Fibroblast of lung (primary cell): Measurements from ENCODE around the gene ENTREP3. TPM values are rescaled to one million over a fixed set of nuclear protein-coding genes. Genes with fewer than 3 reads are reported as not detected.

Experiments used
- DNase-seq, 2 donors: peaks; one replicate each; pipeline versions ENCODE4 v3.0.0 to v3.0.0-alpha.2; 2010; ENCODE audit warnings: low read depth in 2 of 2
- H2AFZ ChIP-seq: 2 replicates; pipeline ENCODE4 v1.5.1; 2012; ENCODE audit warnings: low read length, control low read depth, inconsistent platforms
- H3K27ac ChIP-seq: 2 replicates; pipeline ENCODE4 v1.5.1; 2011; ENCODE audit warnings: low read length, control low read depth; ENCODE audit not compliant: insufficient read depth
- H3K27me3 ChIP-seq: 2 replicates; pipeline ENCODE4 v1.5.1; 2011; ENCODE audit warnings: mild to moderate bottlenecking, low read length; ENCODE audit not compliant: control insufficient read depth, insufficient read depth
- H3K36me3 ChIP-seq: 2 replicates; pipeline ENCODE4 v1.5.1; 2011; ENCODE audit warnings: low read length; ENCODE audit not compliant: control insufficient read depth, insufficient read depth
- H3K4me1 ChIP-seq: 2 replicates; pipeline ENCODE4 v1.5.1; 2011; ENCODE audit warnings: low read length; ENCODE audit not compliant: control insufficient read depth, insufficient read depth; ENCODE audit errors: extremely low read depth
- H3K4me2 ChIP-seq: 2 replicates; pipeline ENCODE4 v1.5.1; 2011; ENCODE audit warnings: low read length, control low read depth; ENCODE audit not compliant: insufficient read depth; ENCODE audit errors: extremely low read depth
- H3K4me3 ChIP-seq, 4 experiments: fragments of 200-600 bp in 1 of 4; sonication (generic) in 1 of 4; replicated peaks in 1 of 4; 2 replicates each; pipeline ENCODE4 v1.5.1; 2011 to 2016; ENCODE audit warnings: low read length in 4 of 4, low read depth in 3 of 4, mild to moderate bottlenecking in 3 of 4, control low read depth in 2 of 4, inconsistent platforms in 1 of 4, mixed read lengths in 1 of 4; ENCODE audit not compliant: insufficient read depth in 1 of 4; ENCODE audit errors: control extremely low read depth in 1 of 4
- H3K79me2 ChIP-seq: 2 replicates; pipeline ENCODE4 v1.5.1; 2012; ENCODE audit warnings: mild to moderate bottlenecking, low read length, inconsistent platforms; ENCODE audit not compliant: control insufficient read depth, insufficient read depth
- H3K9ac ChIP-seq: 2 replicates; pipeline ENCODE4 v1.5.1; 2011; ENCODE audit warnings: mild to moderate bottlenecking, low read length, control low read depth; ENCODE audit not compliant: insufficient read depth
- H3K9me3 ChIP-seq: 2 replicates; pipeline ENCODE4 v1.5.1; 2012; ENCODE audit warnings: low read depth, low read length; ENCODE audit not compliant: control insufficient read depth, insufficient read depth
- H4K20me1 ChIP-seq: 2 replicates; pipeline ENCODE4 v1.5.1; 2011; ENCODE audit warnings: low read length; ENCODE audit not compliant: control insufficient read depth, insufficient read depth; ENCODE audit errors: extremely low read depth
- CTCF ChIP-seq, 2 donors: IDR thresholded peaks in 1 of 2; conservative IDR thresholded peaks in 1 of 2; 1 replicate in 1 of 2; 2 replicates in 1 of 2; pipeline ENCODE4 v1.5.1; 2011 to 2012; ENCODE audit warnings: low read length in 2 of 2, control low read depth in 1 of 2, inconsistent platforms in 1 of 2, low read depth in 1 of 2, mild to moderate bottlenecking in 1 of 2
- EZH2 ChIP-seq: IDR thresholded peaks from 2 replicates; pipeline ENCODE4 v1.5.1; 2012; ENCODE audit warnings: low read length, control low read depth, mild to moderate bottlenecking; ENCODE audit errors: missing control alignments
- polyA plus RNA-seq, 2 donors: library from polyadenylated mRNA; depleted of rRNA in 1 of 2; stranded (reverse) in 1 of 2; unstranded in 1 of 2; fragments of >200 nt; gene quantifications; 2 replicates each; pipeline ENCODE4 v1.2.1, GENCODE V29; 2011 to 2012; ENCODE audit warnings: missing spikeins in 1 of 2
- total RNA-seq: library from RNA; depleted of rRNA; stranded (reverse); fragments of >200 nt; gene quantifications from 2 replicates; pipeline ENCODE4 v1.2.1, GENCODE V29; 2014

Gene ENTREP3
- total and polyA plus RNA-seq, 2 donors (not counting 1 experiment from before 2014, with no cell fraction given), result 8.5 to 12.9 TPM

GRCh38 chr1:155272466-155273342 is 17.4 kb upstream of the ENTREP3 start:
- H3K79me2 ChIP-seq, result peaks cover 25% of the 10 kb centered on the region
- peak overlapping the region; percentile 92 for H3K4me2 ChIP-seq
- peaks cover 5% of the 10 kb centered on the region for H3K4me1 ChIP-seq
- H2AFZ ChIP-seq, result peak overlapping the region; percentile 56
- H3K4me3 ChIP-seq, result peak overlapping the region; percentile 38 to 75 (median 65)
- no peaks in the 10 kb centered on the region for H3K27me3 ChIP-seq
- H3K27ac ChIP-seq, result peak overlapping the region; percentile 74
- H3K9me3 ChIP-seq, result no peaks in the 10 kb centered on the region
- H3K9ac ChIP-seq, result peak overlapping the region; percentile 78
- peaks cover 17% of the 10 kb centered on the region for H3K36me3 ChIP-seq
- no peaks in the 10 kb centered on the region for H4K20me1 ChIP-seq
- DNase-seq, result peak; percentile 56 to 75
- TF ChIP-seq EZH2 (no peak), CTCF (conservative IDR thresholded peaks at IDR 0.05 in 1 of 2, IDR thresholded peaks at IDR 0.05 in 1 of 2; ENCODE audit: low read depth in 1 of 2, low read length in 2 of 2) (no peak)

GRCh38 chr1:155269381-155269780 is 14.1 kb upstream of the ENTREP3 start:
- Histone ChIP-seq H4K20me1 (no peaks in the 10 kb centered on the region), H3K4me2 (no peak overlapping the region), H3K4me3 (no peak overlapping the region), H3K27me3 (no peaks in the 10 kb centered on the region), H3K9ac (no peak overlapping the region), H3K79me2 (peaks cover 25% of the 10 kb centered on the region), H3K36me3 (peaks cover 28% of the 10 kb centered on the region), H3K27ac (no peak overlapping the region), H3K4me1 (peaks cover 2% of the 10 kb centered on the region), H2AFZ (no peak overlapping the region), H3K9me3 (no peaks in the 10 kb centered on the region)
- TF ChIP-seq EZH2 (no peak), CTCF (conservative IDR thresholded peaks at IDR 0.05 in 1 of 2, IDR thresholded peaks at IDR 0.05 in 1 of 2; ENCODE audit: low read depth in 1 of 2, low read length in 2 of 2) (no peak)
- DNase-seq, result no peak

- Histone ChIP-seq H3K27me3 (no peaks in the 10 kb centered on the region), H3K27ac (no peak overlapping the region), H3K79me2 (peaks cover 25% of the 10 kb centered on the region), H3K4me2 (no peak overlapping the region), H3K36me3 (peaks cover 30% of the 10 kb centered on the region), H4K20me1 (no peaks in the 10 kb centered on the region), H3K9ac (no peak overlapping the region), H3K9me3 (no peaks in the 10 kb centered on the region), H2AFZ (no peak overlapping the region), H3K4me3 (no peak overlapping the region), H3K4me1 (no peaks in the 10 kb centered on the region)
- TF ChIP-seq CTCF (conservative IDR thresholded peaks at IDR 0.05 in 1 of 2, IDR thresholded peaks at IDR 0.05 in 1 of 2; ENCODE audit: low read depth in 1 of 2, low read length in 2 of 2), result no peak
- no peak for TF ChIP-seq EZH2
- no peak for DNase-seq
These were observed 13.3 kb upstream of the ENTREP3 start for GRCh38 chr1:155268630-155269029.
